ENCODE results near the gene GRAP2. TPM values are rescaled to one million over a fixed set of nuclear protein-coding genes. Genes with fewer than 3 reads are reported as not detected.

GRAP2 gene
- total RNA-seq, 1 donor from 2014 or later = not detected

DNA sequence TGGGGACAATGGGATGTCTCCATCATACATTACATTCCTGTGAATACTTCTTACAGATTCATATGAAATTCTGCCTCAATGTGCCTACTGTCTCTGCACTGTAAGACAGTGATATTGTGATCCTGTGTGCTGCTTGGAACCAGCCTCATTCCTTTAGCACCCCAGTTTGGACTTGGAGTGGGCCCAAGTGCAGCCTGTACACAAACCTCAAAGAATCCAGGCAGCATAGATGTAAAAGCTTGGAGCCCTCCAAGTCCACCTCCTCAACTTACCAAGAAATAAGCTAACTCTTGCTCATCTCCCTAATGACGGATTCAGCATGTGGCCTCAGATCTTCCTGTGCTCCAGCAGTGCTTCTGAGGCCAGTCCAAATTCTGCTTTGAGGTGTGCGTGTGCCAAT is 24.4 kb downstream of the GRAP2 start:
- no peak for DNase-seq (ENCODE audit: low read depth)

DNA sequence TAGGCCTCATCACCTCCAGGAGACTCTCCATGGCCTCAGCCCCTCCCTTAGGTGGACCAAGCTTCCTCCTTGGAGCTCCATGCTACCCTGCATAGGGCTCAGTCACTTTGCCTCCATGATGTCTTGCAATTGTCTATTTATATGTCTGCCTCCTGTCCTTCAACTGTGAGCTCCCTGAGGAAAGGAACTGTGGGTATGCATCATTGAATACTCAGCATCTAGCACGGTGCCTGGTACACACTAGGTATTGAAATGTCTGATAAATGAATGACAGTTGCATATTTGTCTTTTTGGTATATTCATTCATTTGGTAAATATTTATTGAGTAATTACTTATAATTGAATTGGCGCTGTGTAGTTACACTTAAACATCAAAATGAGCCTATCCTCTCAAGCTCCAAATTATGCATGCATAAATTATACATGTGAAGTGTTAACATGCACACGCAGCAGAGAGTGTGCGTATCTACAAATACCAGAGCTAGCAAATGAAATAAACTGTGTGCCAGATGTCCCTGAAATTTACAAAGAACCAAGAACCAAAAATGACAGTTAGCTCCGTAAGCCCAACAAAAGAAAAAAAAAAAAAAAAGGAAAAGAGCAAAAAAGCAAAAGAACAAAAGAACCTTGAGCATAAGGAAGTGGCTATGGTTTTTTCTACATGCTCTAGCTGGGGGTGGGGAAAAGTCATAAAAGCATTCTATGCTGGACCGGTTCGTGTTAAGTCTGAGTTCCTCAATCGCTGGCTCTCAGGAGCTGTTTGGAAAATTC is 25.2 kb downstream of the GRAP2 start:
- DNase-seq (ENCODE audit: low read depth) = no peak

GRCh38 chr22:39926753-39927152 is 25.9 kb downstream of the GRAP2 start:
- no peak for DNase-seq (ENCODE audit: low read depth)

GRCh38 chr22:39927544-39927943 is 26.7 kb downstream of the GRAP2 start:
- no peak for DNase-seq (ENCODE audit: low read depth)

DNA sequence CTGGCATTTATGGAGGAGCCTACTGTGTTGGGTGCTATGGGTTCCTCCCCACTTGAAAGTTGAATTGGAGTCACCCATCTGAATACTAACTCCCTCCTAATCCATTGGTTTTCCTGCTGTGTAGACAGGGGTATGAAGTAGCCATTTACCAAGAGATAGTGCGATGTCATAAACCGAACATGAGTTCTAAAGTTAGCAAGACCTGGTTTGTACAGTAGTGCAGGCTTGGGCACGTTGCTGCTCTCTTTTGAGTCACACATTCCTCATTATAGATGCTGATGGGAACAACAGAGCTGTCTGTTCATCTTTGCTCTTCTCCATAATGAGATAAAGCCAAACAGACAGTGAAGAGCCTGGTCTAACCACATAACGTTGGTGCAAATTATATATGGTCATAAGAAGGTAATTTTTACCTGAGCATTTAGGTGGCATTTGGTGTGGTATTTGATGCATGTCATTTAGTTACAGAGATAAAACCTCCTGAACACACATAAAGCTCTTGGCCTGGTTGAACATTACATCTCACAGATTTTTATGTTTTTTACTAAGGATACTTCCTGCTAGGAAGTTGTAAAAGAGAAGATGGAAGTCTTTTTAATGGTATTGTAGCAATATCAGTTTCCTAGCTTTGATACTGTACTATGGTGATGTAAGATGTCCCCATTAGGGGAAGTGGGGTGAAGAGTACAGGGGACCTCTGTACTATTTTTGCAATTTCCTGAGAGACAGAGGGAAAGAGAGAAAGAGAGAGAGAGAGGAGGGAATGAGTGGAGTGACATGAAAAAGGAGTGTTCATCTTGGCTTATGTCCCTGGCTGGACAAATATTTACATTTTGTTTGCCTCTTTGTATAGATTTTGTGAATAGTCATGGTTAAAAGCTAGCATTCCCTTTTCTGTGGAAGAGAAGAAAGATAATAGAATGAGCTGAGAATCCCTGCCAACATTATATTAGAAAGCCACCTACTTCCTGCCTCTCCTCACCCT is 27.9 kb downstream of the GRAP2 start:
- no peak for DNase-seq (ENCODE audit: low read depth)

DNA sequence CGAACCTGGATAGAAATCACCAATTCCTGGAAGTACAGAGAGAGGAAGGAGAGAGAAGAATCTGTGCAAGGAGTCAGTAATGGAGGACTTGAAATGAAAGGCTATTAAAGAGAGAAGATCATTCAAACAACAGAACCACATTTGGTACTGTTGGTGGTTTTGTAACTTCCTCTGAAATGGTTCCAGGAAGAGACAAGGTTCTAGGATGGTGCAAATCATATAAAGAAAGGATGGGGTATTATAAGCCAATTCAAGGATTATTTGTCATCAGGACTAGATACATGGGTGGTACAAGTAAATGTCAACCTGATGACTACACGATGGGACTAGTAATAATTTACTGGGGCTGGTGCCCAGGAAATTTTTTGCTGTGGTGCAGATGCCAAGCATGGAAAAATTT is 30.4 kb downstream of the GRAP2 start:
- no peak for DNase-seq (ENCODE audit: low read depth)

- DNase-seq (ENCODE audit: low read depth) = no peak
Observed at GRCh38 chr22:39932166-39932565, 31.3 kb downstream of the GRAP2 start.

DNA sequence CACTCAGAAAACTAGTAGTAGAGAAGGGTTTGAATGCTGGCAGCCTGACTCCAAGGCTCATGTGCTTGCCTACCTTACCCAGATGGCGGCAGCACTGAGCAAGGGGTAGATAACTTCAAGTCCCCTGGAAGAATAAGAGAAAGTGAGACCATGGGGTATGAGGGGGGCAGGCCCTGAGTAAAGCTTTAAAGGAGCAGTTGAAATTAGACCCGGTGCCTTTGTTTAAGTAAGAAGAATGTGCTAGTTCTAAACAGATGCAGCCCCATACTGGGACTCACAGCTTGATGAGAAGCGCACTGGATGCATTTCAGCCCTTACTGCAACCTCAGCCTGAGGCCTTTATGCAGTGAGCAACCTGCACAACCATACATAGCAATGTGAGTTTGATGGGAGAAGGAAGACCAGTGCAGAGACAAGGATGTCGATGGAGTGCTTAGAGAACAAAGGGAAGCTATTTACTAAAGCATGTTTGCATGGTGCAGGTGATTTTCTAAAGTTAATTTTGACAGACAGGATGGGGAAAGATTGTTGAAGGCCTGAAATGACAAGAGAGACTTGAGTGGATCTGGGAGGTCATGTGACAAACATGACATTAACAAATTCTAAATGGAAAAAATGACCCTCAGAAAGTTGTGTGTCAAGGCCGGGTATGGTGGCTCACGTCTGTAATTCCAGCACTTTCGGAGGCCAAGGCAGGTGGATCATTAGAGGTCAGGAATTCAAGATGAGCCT is 32.2 kb downstream of the GRAP2 start:
- peak; percentile 9 for DNase-seq (ENCODE audit: low read depth)

- peak; percentile 3 for DNase-seq (ENCODE audit: low read depth)
Observed at GRCh38 chr22:39933741-39934140, 32.9 kb downstream of the GRAP2 start.

- no peak for DNase-seq (ENCODE audit: low read depth)
Observed at GRCh38 chr22:39935116-39935515, 34.2 kb downstream of the GRAP2 start.

- no peak for DNase-seq (ENCODE audit: low read depth)
Observed at GRCh38 chr22:39935612-39936011, 34.7 kb downstream of the GRAP2 start.

DNA sequence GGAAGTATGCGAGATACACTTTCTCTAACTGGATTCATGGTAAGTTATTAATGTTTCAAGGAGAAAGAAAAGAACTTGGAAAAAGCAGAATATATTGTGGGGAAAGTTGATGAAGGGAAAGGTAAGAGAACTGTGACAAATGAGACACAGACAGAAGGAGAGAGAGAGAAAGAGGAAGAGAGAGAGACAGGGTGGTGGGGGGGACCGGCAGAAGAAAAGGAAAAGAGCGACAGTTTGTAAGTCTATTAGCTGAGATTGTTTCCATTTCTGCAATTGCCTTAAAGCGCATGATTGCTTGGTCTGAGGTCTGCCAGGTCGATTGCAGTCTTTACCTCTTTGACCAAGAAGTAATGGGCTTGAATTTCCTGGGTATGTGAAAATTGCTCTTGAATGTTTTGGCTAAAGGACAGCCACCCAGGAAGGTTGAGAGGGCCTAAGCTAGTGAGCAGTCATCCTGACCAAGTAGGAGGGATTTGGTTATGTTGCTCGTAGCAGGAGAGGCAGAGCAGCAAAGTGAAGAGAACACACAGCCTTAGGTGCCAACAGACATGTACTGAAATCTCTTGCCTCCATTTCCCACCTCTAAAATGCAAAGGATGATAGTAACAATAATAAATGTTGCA is 35.8 kb downstream of the GRAP2 start:
- DNase-seq (ENCODE audit: low read depth) = no peak

DNA sequence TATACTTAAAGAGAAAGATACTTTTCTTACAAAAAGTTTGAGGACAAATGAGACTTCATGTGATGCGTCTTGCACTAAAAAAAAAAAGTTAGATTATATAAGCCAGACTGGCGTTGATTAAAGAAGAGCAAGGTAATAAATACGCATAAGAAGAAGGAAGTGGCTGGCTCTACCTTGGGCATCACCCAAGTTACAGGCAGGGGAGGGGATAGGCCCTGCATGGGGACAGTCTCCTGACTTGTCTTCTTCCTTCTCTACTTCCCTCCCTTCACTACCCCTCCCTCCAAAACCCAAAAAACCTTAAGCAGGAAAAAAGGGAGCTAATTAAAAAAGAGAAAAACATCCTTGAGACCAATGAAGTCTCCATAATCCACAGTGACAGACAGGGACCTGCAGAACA is 37.0 kb downstream of the GRAP2 start:
- no peak for DNase-seq (ENCODE audit: low read depth)

DNA sequence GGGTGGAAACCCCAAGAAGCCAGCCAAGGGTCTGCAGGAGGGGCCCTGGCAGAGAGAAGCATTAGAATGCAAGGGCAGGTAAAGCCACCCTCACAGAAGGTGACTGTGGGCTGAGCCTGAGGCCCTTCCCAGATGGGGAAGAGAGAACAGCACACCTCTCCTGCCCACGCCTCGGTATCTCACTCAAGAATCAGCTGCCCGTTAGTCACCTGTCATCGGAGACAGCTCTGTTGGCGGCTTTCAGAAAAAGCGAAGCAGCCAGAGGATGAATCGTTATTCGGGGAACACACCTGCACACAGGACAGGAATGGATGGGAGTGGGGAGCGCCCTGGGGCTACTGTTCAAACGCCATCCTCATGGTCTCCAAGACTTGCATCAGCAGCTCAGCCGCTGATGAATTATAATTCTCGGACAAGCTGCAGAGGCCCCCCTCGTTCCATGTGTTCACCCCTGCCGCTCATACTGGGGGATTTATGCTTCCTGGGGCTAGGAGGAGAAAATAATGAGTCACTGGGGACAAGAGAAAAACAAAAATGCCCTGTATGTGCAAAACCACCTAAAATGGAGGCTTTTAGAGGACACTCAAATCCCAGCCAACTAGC is 37.7 kb downstream of the GRAP2 start:
- DNase-seq (ENCODE audit: low read depth) = no peak

DNA sequence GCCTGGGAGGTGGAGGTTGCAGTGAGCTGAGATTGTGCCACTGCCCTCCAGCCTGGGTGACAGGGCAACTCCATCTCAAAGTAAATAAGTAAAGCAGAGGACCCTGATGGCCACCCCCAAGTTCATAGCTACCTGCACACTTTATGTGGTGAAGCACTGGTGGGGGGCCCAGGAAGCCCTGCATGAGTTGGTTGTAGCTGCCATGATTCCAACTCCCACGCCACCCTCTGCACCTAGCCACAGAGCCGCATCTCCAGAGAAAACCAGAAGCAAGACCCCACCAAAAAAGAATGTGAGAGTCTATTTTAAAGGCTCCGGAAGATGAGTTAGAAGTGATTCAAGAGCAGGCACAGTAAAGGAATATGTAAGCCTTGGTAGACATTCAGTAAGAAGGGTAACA is 38.9 kb downstream of the GRAP2 start:
- DNase-seq (ENCODE audit: low read depth) = no peak

DNA sequence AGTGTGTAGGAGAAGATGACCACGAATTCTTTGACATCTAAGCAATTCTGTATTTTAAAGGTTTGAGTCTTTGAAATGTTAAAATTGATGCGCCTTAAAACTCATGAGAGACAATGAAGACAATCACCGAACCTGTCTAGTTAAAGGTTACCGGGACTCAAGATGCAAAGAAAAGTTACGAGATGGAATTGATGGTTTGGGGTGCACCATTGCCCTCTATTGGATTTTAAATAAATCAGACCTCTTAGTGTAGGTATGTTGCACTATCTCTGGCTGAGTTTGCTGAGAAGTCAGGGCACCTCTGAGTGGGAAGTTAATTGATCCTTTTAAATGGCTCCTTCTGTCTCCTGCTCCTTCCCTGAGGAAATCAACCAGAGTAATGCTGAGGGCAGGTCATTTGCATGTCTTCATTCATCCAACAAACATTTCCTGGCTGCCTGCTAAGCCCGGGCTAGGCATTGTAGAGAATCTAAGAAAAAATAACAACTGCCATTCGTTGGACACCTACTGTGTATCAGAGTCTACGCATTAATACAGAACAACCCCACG is 39.9 kb downstream of the GRAP2 start:
- no peak for DNase-seq (ENCODE audit: low read depth)

DNA sequence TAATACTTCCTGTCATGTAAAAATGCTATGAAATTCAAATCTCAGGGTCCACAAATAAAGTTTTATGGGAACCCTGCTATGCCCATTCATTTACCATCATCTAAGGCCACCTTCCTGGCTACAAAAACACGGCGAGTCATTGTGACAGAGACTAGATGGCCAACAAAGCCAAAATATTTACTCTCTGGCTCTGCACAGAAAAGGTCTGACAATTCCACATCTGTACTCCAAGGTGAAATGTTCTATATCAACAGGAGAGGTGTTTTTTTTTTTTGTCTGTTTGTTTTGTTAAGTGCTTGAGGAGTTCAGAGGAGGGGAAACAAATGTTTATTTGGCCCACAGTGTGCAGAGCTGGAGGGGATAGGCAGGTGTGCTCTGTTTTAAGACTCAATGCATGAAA is 40.7 kb downstream of the GRAP2 start:
- no peak for DNase-seq (ENCODE audit: low read depth)

GRCh38 chr22:39942439-39943230 is 41.8 kb downstream of the GRAP2 start:
- DNase-seq (ENCODE audit: low read depth) = no peak

- DNase-seq (ENCODE audit: low read depth) = no peak
Observed at GRCh38 chr22:39943337-39943736, 42.5 kb downstream of the GRAP2 start.
